GM12874 (cell line): Measurements from ENCODE around the gene CRYL1.

ENCODE experiments used
- CTCF ChIP-seq: IDR thresholded peaks from 2 replicates; pipeline ENCODE4 v1.5.1; 2011; ENCODE audit warnings: low read depth, mild to moderate bottlenecking, control low read depth, low read length, moderate library complexity; ENCODE audit not compliant: insufficient read depth

The CRYL1 gene

GRCh38 chr13:20525601-20526544, at the start of gene CRYL1:
Gene CRYL1 (minus strand): TSS chr13:20525857. CDS start chr13:20525794, 63 bp downstream.
- no peak for TF ChIP-seq CTCF

- no peak for TF ChIP-seq CTCF
Observed at GRCh38 chr13:20573636-20574035, 48.0 kb upstream of the CRYL1 start.

GRCh38 chr13:20573186-20573585, 47.5 kb upstream of the CRYL1 start:
- TF ChIP-seq CTCF = no peak

- no peak for TF ChIP-seq CTCF
Observed at GRCh38 chr13:20571676-20572075, 46.0 kb upstream of the CRYL1 start.

- TF ChIP-seq CTCF = no peak
Observed at GRCh38 chr13:20570517-20570916, 44.9 kb upstream of the CRYL1 start.

- TF ChIP-seq CTCF = no peak
Observed at GRCh38 chr13:20567881-20568528, 42.3 kb upstream of the CRYL1 start.
